IPS-18c (cell line): ENCODE measurements around the gene SIN3B.

ENCODE experiments used
- H3K4me3 ChIP-seq: 2 replicates; pipeline ENCODE4 v1.7.0; 2013; ENCODE audit warnings: low read depth, mild to moderate bottlenecking, low read length, moderate library complexity; ENCODE audit not compliant: insufficient read depth
- H3K9me3 ChIP-seq: one replicate; pipeline ENCODE4 v1.6.1; 2013; ENCODE audit warnings: mild to moderate bottlenecking, low read length, moderate library complexity; ENCODE audit not compliant: control insufficient read depth, insufficient read depth

Gene SIN3B

GRCh38 chr19:16820056-16820455, 9.1 kb upstream of the SIN3B start:
- Histone ChIP-seq H3K4me3 (no peak overlapping the region), H3K9me3 (peaks cover 6% of the 10 kb centered on the region)

GRCh38 chr19:16821081-16821480, 8.1 kb upstream of the SIN3B start:
- H3K4me3 ChIP-seq: no peak overlapping the region
- H3K9me3 ChIP-seq: no peaks in the 10 kb centered on the region

- no peaks in the 10 kb centered on the region for H3K9me3 ChIP-seq
- no peak overlapping the region for H3K4me3 ChIP-seq
These were observed 6.5 kb upstream of the SIN3B start for GRCh38 chr19:16822648-16823047.

GRCh38 chr19:16824658-16825311, 4.4 kb upstream of the SIN3B start:
- Histone ChIP-seq H3K4me3 (no peak overlapping the region), H3K9me3 (peaks cover 2% of the 10 kb centered on the region)

GRCh38 chr19:16825312-16826052, 3.7 kb upstream of the SIN3B start:
- peak overlapping the region; percentile 5; the same call in 1 of the 2 replicates for H3K4me3 ChIP-seq
- H3K9me3 ChIP-seq: peaks cover 2% of the 10 kb centered on the region

GRCh38 chr19:16829822-16830289, 658 bp downstream of the SIN3B start:
- peak overlapping the region; percentile 66 for H3K4me3 ChIP-seq
- peaks cover 2% of the 10 kb centered on the region for H3K9me3 ChIP-seq

- no peak overlapping the region for H3K4me3 ChIP-seq
- H3K9me3 ChIP-seq: peaks cover 2% of the 10 kb centered on the region
These were observed 1.5 kb downstream of the SIN3B start for GRCh38 chr19:16830679-16831078.

- peaks cover 2% of the 10 kb centered on the region for H3K9me3 ChIP-seq
- no peak overlapping the region for H3K4me3 ChIP-seq
These were observed 2.3 kb downstream of the SIN3B start for GRCh38 chr19:16831531-16831930.

- no peak overlapping the region for H3K4me3 ChIP-seq
These were observed 5.5 kb downstream of the SIN3B start for GRCh38 chr19:16834747-16835146.

GRCh38 chr19:16836115-16837034, 7.2 kb downstream of the SIN3B start:
- H3K4me3 ChIP-seq: no peak overlapping the region
- H3K9me3 ChIP-seq: peaks cover 3% of the 10 kb centered on the region

More at GRCh38 chr19:16834747-16835146, 5.5 kb downstream of the SIN3B start:
- peaks cover 3% of the 10 kb centered on the region for H3K9me3 ChIP-seq

- Histone ChIP-seq H3K9me3 (peaks cover 3% of the 10 kb centered on the region), H3K4me3 (no peak overlapping the region)
These were observed 7.8 kb downstream of the SIN3B start for GRCh38 chr19:16837035-16837362.

GRCh38 chr19:16841391-16841926, 12.3 kb downstream of the SIN3B start:
- Histone ChIP-seq H3K9me3 (peaks cover 3% of the 10 kb centered on the region), H3K4me3 (no peak overlapping the region)

- no peaks in the 10 kb centered on the region for H3K9me3 ChIP-seq
These were observed 17.7 kb downstream of the SIN3B start for GRCh38 chr19:16846901-16847300.

GRCh38 chr19:16847430-16847829, 18.2 kb downstream of the SIN3B start:
- Histone ChIP-seq H3K9me3 (no peaks in the 10 kb centered on the region), H3K4me3 (no peak overlapping the region)

More at GRCh38 chr19:16846901-16847300, 17.7 kb downstream of the SIN3B start:
- no peak overlapping the region for H3K4me3 ChIP-seq

GRCh38 chr19:16849168-16849567, 20.0 kb downstream of the SIN3B start:
- Histone ChIP-seq H3K9me3 (no peaks in the 10 kb centered on the region), H3K4me3 (no peak overlapping the region)

GRCh38 chr19:16850133-16850532, 20.9 kb downstream of the SIN3B start:
- no peak overlapping the region for H3K4me3 ChIP-seq

GRCh38 chr19:16851031-16851712, 22.0 kb downstream of the SIN3B start:
- no peaks in the 10 kb centered on the region for H3K9me3 ChIP-seq
- no peak overlapping the region for H3K4me3 ChIP-seq

More at GRCh38 chr19:16850133-16850532, 20.9 kb downstream of the SIN3B start:
- H3K9me3 ChIP-seq: no peaks in the 10 kb centered on the region
